Body of pancreas (tissue), 4 donors: ENCODE measurements around the gene FURIN.

ENCODE experiments used
- POLR2A ChIP-seq, 3 donors: fragments of 450-650 bp; IDR thresholded peaks; one replicate each; pipeline ENCODE4 v1.6.1; 2016; ENCODE audit warnings: antibody characterized with exemption in 3 of 3, mild to moderate bottlenecking in 2 of 3
- TF ChIP-seq, protein P1 (sequence below), 7 experiments: fragments of 450-650 bp in 4 of 7; fragments of 200-600 bp in 3 of 7; sonication (generic) in 3 of 7; IDR thresholded peaks; one replicate each; pipeline ENCODE4 v1.5.1; 2016 to 2019; ENCODE audit warnings: antibody characterized with exemption in 7 of 7

- TF ChIP-seq, protein P1, sequence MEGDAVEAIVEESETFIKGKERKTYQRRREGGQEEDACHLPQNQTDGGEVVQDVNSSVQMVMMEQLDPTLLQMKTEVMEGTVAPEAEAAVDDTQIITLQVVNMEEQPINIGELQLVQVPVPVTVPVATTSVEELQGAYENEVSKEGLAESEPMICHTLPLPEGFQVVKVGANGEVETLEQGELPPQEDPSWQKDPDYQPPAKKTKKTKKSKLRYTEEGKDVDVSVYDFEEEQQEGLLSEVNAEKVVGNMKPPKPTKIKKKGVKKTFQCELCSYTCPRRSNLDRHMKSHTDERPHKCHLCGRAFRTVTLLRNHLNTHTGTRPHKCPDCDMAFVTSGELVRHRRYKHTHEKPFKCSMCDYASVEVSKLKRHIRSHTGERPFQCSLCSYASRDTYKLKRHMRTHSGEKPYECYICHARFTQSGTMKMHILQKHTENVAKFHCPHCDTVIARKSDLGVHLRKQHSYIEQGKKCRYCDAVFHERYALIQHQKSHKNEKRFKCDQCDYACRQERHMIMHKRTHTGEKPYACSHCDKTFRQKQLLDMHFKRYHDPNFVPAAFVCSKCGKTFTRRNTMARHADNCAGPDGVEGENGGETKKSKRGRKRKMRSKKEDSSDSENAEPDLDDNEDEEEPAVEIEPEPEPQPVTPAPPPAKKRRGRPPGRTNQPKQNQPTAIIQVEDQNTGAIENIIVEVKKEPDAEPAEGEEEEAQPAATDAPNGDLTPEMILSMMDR (IDR thresholded peaks at IDR 0.05), result no peak
- no peak for TF ChIP-seq POLR2A (IDR thresholded peaks at IDR 0.05)
Measured at GRCh38 chr15:90866161-90866715, 2.1 kb upstream of the FURIN start.
